ENCODE measurements around the gene KCNIP1.

DNA sequence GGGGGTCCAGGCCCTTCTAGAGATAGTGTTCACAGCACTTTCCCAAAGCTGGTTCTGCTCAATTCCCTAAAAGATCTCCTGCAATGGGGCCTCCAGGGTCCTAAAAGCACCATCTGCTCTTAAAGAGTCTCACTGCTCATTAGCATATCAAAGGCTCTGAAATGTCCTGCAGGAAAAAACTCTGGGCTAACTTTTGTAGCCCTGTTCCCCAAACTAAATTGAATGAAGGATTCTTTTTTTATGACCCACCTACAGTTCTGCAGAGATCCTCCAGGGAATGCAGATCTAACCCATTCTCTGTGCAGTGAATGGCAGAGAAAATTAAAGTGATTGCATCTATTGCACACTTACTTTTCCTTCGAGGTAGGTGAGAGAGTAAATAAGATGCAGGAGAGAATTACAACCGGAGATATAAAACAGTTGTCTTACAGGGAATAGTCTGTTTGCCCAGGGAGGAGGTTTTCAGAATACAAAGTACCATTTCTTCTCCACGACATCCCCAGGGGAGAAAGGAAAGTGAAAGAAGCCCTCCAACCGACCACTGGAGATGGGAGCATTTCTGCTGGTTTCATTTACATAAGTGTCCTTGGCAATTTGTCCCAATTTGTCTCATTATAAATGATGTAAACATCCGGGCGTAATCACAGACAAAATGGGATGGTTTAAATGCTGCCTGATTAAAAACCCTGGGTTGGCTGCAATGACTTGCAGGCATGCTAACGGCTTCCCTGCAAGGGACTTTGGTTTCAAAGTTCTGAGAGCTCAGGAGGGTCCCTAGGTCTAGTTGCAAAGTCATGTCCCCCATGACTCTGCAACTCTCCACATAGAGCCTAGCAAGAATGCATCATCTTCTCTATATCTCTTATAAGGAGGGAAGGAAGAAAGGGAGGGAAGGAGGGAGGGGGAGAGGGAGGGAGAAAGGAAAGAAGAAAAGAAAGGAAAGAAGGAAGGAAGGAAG, 114.0 kb downstream of the KCNIP1 start:
- TF ChIP-seq, protein P1, sequence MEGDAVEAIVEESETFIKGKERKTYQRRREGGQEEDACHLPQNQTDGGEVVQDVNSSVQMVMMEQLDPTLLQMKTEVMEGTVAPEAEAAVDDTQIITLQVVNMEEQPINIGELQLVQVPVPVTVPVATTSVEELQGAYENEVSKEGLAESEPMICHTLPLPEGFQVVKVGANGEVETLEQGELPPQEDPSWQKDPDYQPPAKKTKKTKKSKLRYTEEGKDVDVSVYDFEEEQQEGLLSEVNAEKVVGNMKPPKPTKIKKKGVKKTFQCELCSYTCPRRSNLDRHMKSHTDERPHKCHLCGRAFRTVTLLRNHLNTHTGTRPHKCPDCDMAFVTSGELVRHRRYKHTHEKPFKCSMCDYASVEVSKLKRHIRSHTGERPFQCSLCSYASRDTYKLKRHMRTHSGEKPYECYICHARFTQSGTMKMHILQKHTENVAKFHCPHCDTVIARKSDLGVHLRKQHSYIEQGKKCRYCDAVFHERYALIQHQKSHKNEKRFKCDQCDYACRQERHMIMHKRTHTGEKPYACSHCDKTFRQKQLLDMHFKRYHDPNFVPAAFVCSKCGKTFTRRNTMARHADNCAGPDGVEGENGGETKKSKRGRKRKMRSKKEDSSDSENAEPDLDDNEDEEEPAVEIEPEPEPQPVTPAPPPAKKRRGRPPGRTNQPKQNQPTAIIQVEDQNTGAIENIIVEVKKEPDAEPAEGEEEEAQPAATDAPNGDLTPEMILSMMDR (IDR thresholded peaks at IDR 0.05; ENCODE audit: low read depth, low read length): no peak
- TF ChIP-seq POLR2A (IDR thresholded peaks at IDR 0.05; ENCODE audit: extremely low read depth, insufficient read length) (no peak), MYC (IDR thresholded peaks at IDR 0.05; ENCODE audit: low read depth, low read length) (no peak)
- TF ChIP-seq, protein P2, sequence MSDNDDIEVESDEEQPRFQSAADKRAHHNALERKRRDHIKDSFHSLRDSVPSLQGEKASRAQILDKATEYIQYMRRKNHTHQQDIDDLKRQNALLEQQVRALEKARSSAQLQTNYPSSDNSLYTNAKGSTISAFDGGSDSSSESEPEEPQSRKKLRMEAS (IDR thresholded peaks at IDR 0.05; ENCODE audit: low read depth, low read length): no peak

Data from NB4 (cell line).